ENCODE data around the gene STXBP3. TPM values are rescaled to one million over a fixed set of nuclear protein-coding genes. Genes with fewer than 3 reads are reported as not detected.
"Not testable (repeated sequence)": the region's sequence is repeated elsewhere in the genome, so short reads cannot be mapped to it uniquely, and the experiment has no call there.

The STXBP3 gene
- 10 to 100 TPM; 44.4 to 47.8 TPM for total RNA-seq
- polyA plus RNA-seq (ENCODE audit: insufficient read length in 6 of 6): 10 to 100 TPM; 48.3 to 60.2 (median 52.9) TPM
- long read RNA-seq, donor 1, transcript STXBP3-201 (19 exons, 2,478 nt): major isoform, 7 of 14 reads
- long read RNA-seq, donor 1, partial matches to known transcripts: 5 of 14 reads
- long read RNA-seq, donor 1, other reads (novel, unspliced or antisense): 0 of 14 reads
- long read RNA-seq, donor 2, transcript STXBP3-201 (19 exons, 2,478 nt): major isoform, 5 of 5 reads
- long read RNA-seq, donor 2, partial matches to known transcripts: 0 of 5 reads
- long read RNA-seq, donor 2, other reads (novel, unspliced or antisense): 0 of 5 reads
- long read RNA-seq, donor 3, transcript STXBP3-201 (19 exons, 2,478 nt): major isoform, 7 of 7 reads
- long read RNA-seq, donor 3, partial matches to known transcripts: 0 of 7 reads
- long read RNA-seq, donor 3, other reads (novel, unspliced or antisense): 0 of 7 reads
- long read RNA-seq, donor 4, partial matches to known transcripts: 4 of 5 reads
- long read RNA-seq, donor 4, other reads (novel, unspliced or antisense): 0 of 5 reads
- long read RNA-seq, donor 5, partial matches to known transcripts: 0 of 5 reads
- long read RNA-seq, donor 5, other reads (novel, unspliced or antisense): 0 of 5 reads
- long read RNA-seq, donor 6, partial matches to known transcripts: 7 of 12 reads
- long read RNA-seq, donor 6, other reads (novel, unspliced or antisense): 0 of 12 reads
- long read RNA-seq, donor 7, partial matches to known transcripts: 0 of 1 reads
- long read RNA-seq, donor 7, other reads (novel, unspliced or antisense): 0 of 1 reads
- long read RNA-seq, donor 8, partial matches to known transcripts: 7 of 11 reads
- long read RNA-seq, donor 8, other reads (novel, unspliced or antisense): 0 of 11 reads
- long read RNA-seq, donor 9: 0 reads
- long read RNA-seq, donor 10, partial matches to known transcripts: 3 of 4 reads
- long read RNA-seq, donor 10, other reads (novel, unspliced or antisense): 1 of 4 reads
- long read RNA-seq, donor 11, transcript STXBP3-201 (19 exons, 2,478 nt): major isoform, 8 of 9 reads
- long read RNA-seq, donor 11, partial matches to known transcripts: 0 of 9 reads
- long read RNA-seq, donor 11, other reads (novel, unspliced or antisense): 0 of 9 reads
- long read RNA-seq, donor 12, transcript STXBP3-201 (19 exons, 2,478 nt): major isoform, 6 of 9 reads
- long read RNA-seq, donor 12, partial matches to known transcripts: 0 of 9 reads
- long read RNA-seq, donor 12, other reads (novel, unspliced or antisense): 0 of 9 reads

- ATAC-seq (peak; percentile 96), DNase-seq (peak; percentile 99 to 100 (median 99))
- intact Hi-C loops (cut with DNase I): no loop called here
- peak within 1 kb of the TSS; percentile 97 to 98 for H3K27ac ChIP-seq
- H3K27me3 ChIP-seq: no peaks in the 10 kb centered on the region
- H3K9me3 ChIP-seq: no peaks in the 10 kb centered on the region
- peak within 1 kb of the TSS; percentile 75 to 77 for H3K4me3 ChIP-seq
- H3K36me3 ChIP-seq: no peaks in the 10 kb centered on the region
- TF ChIP-seq CTCF (IDR thresholded peaks at IDR 0.05): peak; percentile 93 to 95
- peaks cover 10 to 19% of the 10 kb centered on the region in 2 donors for H3K4me1 ChIP-seq
Measured at GRCh38 chr1:108746382-108747170, at the start of gene STXBP3. TSS of gene STXBP3 (plus strand) at chr1:108746674. CDS start at chr1:108746738, 64 bp downstream.

- Histone ChIP-seq H3K4me1 (peaks cover 7 to 36% of the 10 kb centered on the region in 2 donors), H3K4me3 (no peak overlapping the region), H3K27ac (peak overlapping the region; percentile 2 to 58), H3K27me3 (no peaks in the 10 kb centered on the region), H3K9me3 (no peaks in the 10 kb centered on the region), H3K36me3 (peaks cover 0 to 71% of the 10 kb centered on the region in 2 donors)
- no peak for TF ChIP-seq CTCF (IDR thresholded peaks at IDR 0.05)
- intact Hi-C loops (cut with DNase I): no loop called here
- ATAC-seq (peak; percentile 40), DNase-seq (no peak)
Measured at GRCh38 chr1:108699375-108700332, 46.8 kb upstream of the STXBP3 start.

GRCh38 chr1:108701176-108701849, 45.2 kb upstream of the STXBP3 start:
- no peak for DNase-seq
- peaks cover 0 to 19% of the 10 kb centered on the region in 2 donors for H3K4me1 ChIP-seq
- no peak for ATAC-seq
- no peak overlapping the region for H3K27ac ChIP-seq
- H3K27me3 ChIP-seq: no peaks in the 10 kb centered on the region
- no peaks in the 10 kb centered on the region for H3K9me3 ChIP-seq
- H3K4me3 ChIP-seq: no peak overlapping the region
- intact Hi-C loops (cut with DNase I): no loop called here
- TF ChIP-seq CTCF (IDR thresholded peaks at IDR 0.05): no peak
- peaks cover 0 to 61% of the 10 kb centered on the region in 2 donors for H3K36me3 ChIP-seq

- H3K27ac ChIP-seq; intact Hi-C loops (cut with DNase I); H3K9me3 ChIP-seq; H3K4me3 ChIP-seq; ATAC-seq; H3K27me3 ChIP-seq; DNase-seq: not testable (repeated sequence)
- Histone ChIP-seq H3K4me1 (peaks cover 0 to 11% of the 10 kb centered on the region in 2 donors), H3K36me3 (peaks cover 0 to 53% of the 10 kb centered on the region in 2 donors)
Measured at GRCh38 chr1:108702109-108702508, 44.4 kb upstream of the STXBP3 start.
